Heart left ventricle (tissue), 13 donors: ENCODE measurements around the gene LRRC37A2.
"Not testable (repeated sequence)": the region's sequence is repeated elsewhere in the genome, so short reads cannot be mapped to it uniquely, and the experiment has no call there.

Experiments
- POLR2A ChIP-seq, 2 donors: fragments of 450-650 bp; IDR thresholded peaks; one replicate each; pipeline ENCODE4 v1.6.1; 2017; ENCODE audit warnings: antibody characterized with exemption in 2 of 2, mild to moderate bottlenecking in 2 of 2, moderate library complexity in 2 of 2
- TF ChIP-seq, protein P1 (sequence below), 12 donors: fragments of 200-600 bp; sonication (generic) in 4 of 12; IDR thresholded peaks; one replicate each; pipeline versions ENCODE4 v1.5.0 to v1.8.0; 2018 to 2022; ENCODE audit warnings: antibody characterized with exemption in 12 of 12, mild to moderate bottlenecking in 5 of 12
- donor health status: ischemic (EF 13 %, LVEDD 7.1; RV severe dilation, severe dysfunction).
- donor health status: DM: no; HTN: yes; CAD: no.
- donor health status: DM: no; HTN: no; CAD: no.
- donor health status: ischemic (EF 25% LVEDD 6.9; RV normal size, moderate dysfunction).
- donor health status: ischemic (EF 25% LVEDD 5.7; RV mildly dilated, moderate dysfunction).
- donor health status: ischemic (EF 35%, LVEDD 5.7; RV mildly dilated, moderate dysfunction).
- donor health status: nonischemic (EF 11% LVEDD 7.7; RV severe dilation, severe dysfunction).
- donor health status: DM: yes; HTN: yes; CAD: no.
- donor health status: PGD.
- donor health status: ischemic (EF 29% LVEDD 5.4; RV normal size, mild dysfunction).
- donor health status: nonischemic (EF 23%, LVEDD 6.1; RV moderate dilation, normal function).

DNA sequence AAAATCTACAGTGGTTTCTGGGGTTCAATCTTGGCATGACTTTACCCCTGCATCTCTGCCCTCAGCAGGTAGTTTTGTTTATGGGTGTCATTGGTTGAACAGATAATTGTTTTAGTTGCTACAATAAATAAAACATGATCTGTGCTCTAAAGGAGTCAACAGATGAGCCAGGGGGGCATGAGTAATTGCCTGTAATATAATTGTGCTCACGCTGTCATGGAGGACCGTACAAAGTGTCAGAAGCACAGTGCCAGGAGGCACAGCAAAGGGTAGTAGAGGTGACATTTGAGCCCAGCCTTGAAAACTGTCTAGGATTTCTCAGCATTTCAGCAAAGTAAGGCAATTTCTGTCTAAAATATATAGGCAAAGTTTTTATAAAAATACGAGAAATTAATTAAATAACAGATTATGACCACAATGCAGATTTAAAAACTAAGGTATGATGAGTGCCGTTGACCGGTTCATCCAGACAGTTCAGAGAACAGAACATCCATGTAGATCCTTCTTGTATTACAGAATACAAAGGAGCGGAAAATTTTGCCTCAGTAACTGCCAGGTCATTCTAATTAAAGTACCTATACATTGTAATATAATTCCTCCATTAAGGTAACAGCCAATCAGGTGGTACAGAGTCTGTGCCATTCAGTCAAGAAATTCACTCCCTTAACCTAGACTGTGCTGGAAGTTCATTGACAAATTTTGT is 12.7 kb upstream of the LRRC37A2 start:
- not testable (repeated sequence) for TF ChIP-seq POLR2A (IDR thresholded peaks at IDR 0.05)
- TF ChIP-seq, protein P1, sequence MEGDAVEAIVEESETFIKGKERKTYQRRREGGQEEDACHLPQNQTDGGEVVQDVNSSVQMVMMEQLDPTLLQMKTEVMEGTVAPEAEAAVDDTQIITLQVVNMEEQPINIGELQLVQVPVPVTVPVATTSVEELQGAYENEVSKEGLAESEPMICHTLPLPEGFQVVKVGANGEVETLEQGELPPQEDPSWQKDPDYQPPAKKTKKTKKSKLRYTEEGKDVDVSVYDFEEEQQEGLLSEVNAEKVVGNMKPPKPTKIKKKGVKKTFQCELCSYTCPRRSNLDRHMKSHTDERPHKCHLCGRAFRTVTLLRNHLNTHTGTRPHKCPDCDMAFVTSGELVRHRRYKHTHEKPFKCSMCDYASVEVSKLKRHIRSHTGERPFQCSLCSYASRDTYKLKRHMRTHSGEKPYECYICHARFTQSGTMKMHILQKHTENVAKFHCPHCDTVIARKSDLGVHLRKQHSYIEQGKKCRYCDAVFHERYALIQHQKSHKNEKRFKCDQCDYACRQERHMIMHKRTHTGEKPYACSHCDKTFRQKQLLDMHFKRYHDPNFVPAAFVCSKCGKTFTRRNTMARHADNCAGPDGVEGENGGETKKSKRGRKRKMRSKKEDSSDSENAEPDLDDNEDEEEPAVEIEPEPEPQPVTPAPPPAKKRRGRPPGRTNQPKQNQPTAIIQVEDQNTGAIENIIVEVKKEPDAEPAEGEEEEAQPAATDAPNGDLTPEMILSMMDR (IDR thresholded peaks at IDR 0.05), result not testable (repeated sequence)
